HUES6 (cell line): ENCODE results near the gene SULT1C3.

Experiments
- H3K27ac ChIP-seq: 2 replicates; pipeline ENCODE4 v1.7.0; 2013; ENCODE audit warnings: low read depth, mild to moderate bottlenecking, low read length, inconsistent platforms
- H3K27me3 ChIP-seq: 2 replicates; pipeline ENCODE4 v1.6.1; 2013; ENCODE audit warnings: low read length; ENCODE audit not compliant: control insufficient read depth, insufficient read depth
- H3K36me3 ChIP-seq: 2 replicates; pipeline ENCODE4 v1.6.1; 2013; ENCODE audit warnings: low read length; ENCODE audit not compliant: control insufficient read depth, insufficient read depth
- H3K4me1 ChIP-seq: 2 replicates; pipeline ENCODE4 v1.6.1; 2013; ENCODE audit warnings: low read length; ENCODE audit not compliant: control insufficient read depth, insufficient read depth
- H3K4me3 ChIP-seq: 2 replicates; pipeline ENCODE4 v1.5.1; 2013; ENCODE audit warnings: low read depth, low read length
- H3K9ac ChIP-seq: one replicate; pipeline ENCODE4 v1.6.1; 2013; ENCODE audit warnings: mild to moderate bottlenecking, low read length
- H3K9me3 ChIP-seq: 2 replicates; pipeline ENCODE4 v1.6.1; 2013; ENCODE audit warnings: low read depth, low read length; ENCODE audit not compliant: control insufficient read depth, insufficient read depth

SULT1C3 gene

GRCh38 chr2:108243566-108243965, 3.8 kb downstream of the SULT1C3 start:
- Histone ChIP-seq H3K4me1 (no peaks in the 10 kb centered on the region), H3K9ac (no peak overlapping the region), H3K36me3 (no peaks in the 10 kb centered on the region), H3K27me3 (no peaks in the 10 kb centered on the region), H3K27ac (no peak overlapping the region), H3K9me3 (peaks cover 31% of the 10 kb centered on the region), H3K4me3 (no peak overlapping the region)

- Histone ChIP-seq H3K9me3 (peaks cover 28% of the 10 kb centered on the region), H3K4me1 (no peaks in the 10 kb centered on the region), H3K4me3 (no peak overlapping the region), H3K27me3 (no peaks in the 10 kb centered on the region), H3K36me3 (no peaks in the 10 kb centered on the region), H3K27ac (no peak overlapping the region), H3K9ac (no peak overlapping the region)
These were observed 5.1 kb downstream of the SULT1C3 start for GRCh38 chr2:108244667-108245414.

GRCh38 chr2:108253106-108253505, 13.3 kb downstream of the SULT1C3 start:
- no peak overlapping the region for H3K9ac ChIP-seq
- H3K4me1 ChIP-seq = no peaks in the 10 kb centered on the region
- H3K27me3 ChIP-seq = no peaks in the 10 kb centered on the region
- H3K9me3 ChIP-seq = no peaks in the 10 kb centered on the region
- H3K4me3 ChIP-seq = no peak overlapping the region
- no peaks in the 10 kb centered on the region for H3K36me3 ChIP-seq
- no peak overlapping the region for H3K27ac ChIP-seq

DNA sequence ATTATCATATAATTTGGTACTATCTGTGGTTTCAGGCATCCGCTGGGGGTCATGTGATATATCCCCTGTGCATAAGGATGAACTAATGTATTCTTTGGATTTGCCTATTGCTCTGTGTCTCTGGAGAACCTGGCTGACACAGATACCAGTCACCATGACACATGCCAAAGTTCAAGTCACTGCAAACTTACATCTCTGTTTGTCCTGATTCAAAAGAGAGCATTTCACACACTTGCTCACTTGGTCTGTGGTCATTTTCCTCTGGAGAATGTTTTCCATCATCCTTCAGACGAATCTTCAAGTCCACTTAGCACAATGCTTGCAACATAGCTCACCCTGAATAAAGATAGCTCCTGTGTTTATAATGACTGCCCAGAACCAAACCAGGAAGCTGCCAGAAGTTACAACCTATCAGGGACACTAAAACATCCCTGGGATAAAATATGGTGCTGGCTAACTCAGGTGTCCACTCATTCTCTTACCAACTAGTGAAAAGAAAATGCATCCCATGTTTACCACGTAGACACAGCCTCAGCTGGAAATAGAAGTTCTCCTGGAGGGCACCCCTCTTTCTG, 18.1 kb downstream of the SULT1C3 start:
- no peak overlapping the region for H3K27ac ChIP-seq
- no peaks in the 10 kb centered on the region for H3K4me1 ChIP-seq
- H3K9me3 ChIP-seq = peaks cover 4% of the 10 kb centered on the region; the same call in 1 of the 2 replicates
- no peak overlapping the region for H3K4me3 ChIP-seq
- no peak overlapping the region for H3K9ac ChIP-seq
- no peaks in the 10 kb centered on the region for H3K27me3 ChIP-seq
- no peaks in the 10 kb centered on the region for H3K36me3 ChIP-seq

GRCh38 chr2:108260773-108261172, 21.0 kb downstream of the SULT1C3 start:
- H3K4me3 ChIP-seq = no peak overlapping the region
- no peaks in the 10 kb centered on the region for H3K4me1 ChIP-seq
- H3K27ac ChIP-seq = no peak overlapping the region
- H3K27me3 ChIP-seq = no peaks in the 10 kb centered on the region
- H3K9ac ChIP-seq = no peak overlapping the region
- H3K36me3 ChIP-seq = no peaks in the 10 kb centered on the region
- H3K9me3 ChIP-seq = peaks cover 4% of the 10 kb centered on the region; the same call in 1 of the 2 replicates

- no peaks in the 10 kb centered on the region for H3K4me1 ChIP-seq
- no peaks in the 10 kb centered on the region for H3K36me3 ChIP-seq
- H3K9me3 ChIP-seq = peaks cover 4% of the 10 kb centered on the region; the same call in 1 of the 2 replicates
- H3K9ac ChIP-seq = no peak overlapping the region
- no peak overlapping the region for H3K27ac ChIP-seq
- H3K27me3 ChIP-seq = no peaks in the 10 kb centered on the region
- H3K4me3 ChIP-seq = no peak overlapping the region
These were observed 22.3 kb downstream of the SULT1C3 start for GRCh38 chr2:108262036-108262435.

DNA sequence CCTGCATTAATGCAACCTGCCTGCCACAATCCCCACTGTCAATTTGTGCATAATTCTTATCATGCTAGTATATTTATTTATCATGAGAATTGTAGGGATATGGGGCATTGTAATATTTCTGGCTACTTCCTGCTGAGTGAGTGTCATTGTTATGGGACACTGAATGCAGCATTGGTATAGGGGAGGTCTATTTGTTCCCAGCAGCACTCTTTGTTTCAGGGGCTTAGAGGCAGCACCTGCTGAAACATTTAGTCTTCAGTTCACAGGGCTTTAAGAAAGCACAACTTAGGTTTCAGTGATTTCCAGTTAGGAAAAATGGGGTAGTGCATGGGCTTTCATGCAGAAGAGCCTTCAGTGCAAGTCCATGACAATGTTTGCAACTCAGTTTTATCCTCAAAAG, 23.6 kb downstream of the SULT1C3 start:
- no peaks in the 10 kb centered on the region for H3K27me3 ChIP-seq
- no peaks in the 10 kb centered on the region for H3K4me1 ChIP-seq
- no peak overlapping the region for H3K4me3 ChIP-seq
- no peaks in the 10 kb centered on the region for H3K36me3 ChIP-seq
- H3K9ac ChIP-seq = no peak overlapping the region
- no peak overlapping the region for H3K27ac ChIP-seq
- peaks cover 4% of the 10 kb centered on the region; the same call in 1 of the 2 replicates for H3K9me3 ChIP-seq

- H3K36me3 ChIP-seq = no peaks in the 10 kb centered on the region
- H3K9me3 ChIP-seq = peaks cover 4% of the 10 kb centered on the region; the same call in 1 of the 2 replicates
- H3K4me3 ChIP-seq = no peak overlapping the region
- no peaks in the 10 kb centered on the region for H3K27me3 ChIP-seq
- no peak overlapping the region for H3K9ac ChIP-seq
- no peaks in the 10 kb centered on the region for H3K4me1 ChIP-seq
- H3K27ac ChIP-seq = no peak overlapping the region
These were observed 26.4 kb downstream of the SULT1C3 start for GRCh38 chr2:108266218-108266617.

- Histone ChIP-seq H3K9ac (no peak overlapping the region), H3K9me3 (peaks cover 4% of the 10 kb centered on the region; the same call in 1 of the 2 replicates), H3K27ac (no peak overlapping the region), H3K4me3 (no peak overlapping the region), H3K4me1 (no peaks in the 10 kb centered on the region), H3K27me3 (no peaks in the 10 kb centered on the region), H3K36me3 (no peaks in the 10 kb centered on the region)
These were observed 27.3 kb downstream of the SULT1C3 start for GRCh38 chr2:108267101-108267500.

DNA sequence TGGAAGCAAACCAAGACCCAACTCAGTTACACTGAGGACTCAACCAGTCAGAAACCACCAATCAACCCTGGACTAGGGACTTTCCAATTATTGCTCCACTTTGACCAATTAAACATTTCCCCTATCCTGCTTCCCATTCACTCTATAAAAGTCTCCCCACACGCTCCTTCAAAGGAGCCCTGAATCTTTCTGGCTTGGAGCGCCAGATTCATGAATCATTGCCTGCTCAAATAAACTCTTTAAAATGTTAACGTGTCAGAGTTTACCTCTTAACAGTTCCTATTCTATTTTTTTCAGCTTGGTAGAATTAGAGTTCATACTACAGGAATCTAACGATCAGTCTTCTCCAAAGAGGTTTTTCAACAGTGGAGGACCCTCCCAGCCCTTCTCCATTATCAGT, 28.2 kb downstream of the SULT1C3 start:
- no peak overlapping the region for H3K4me3 ChIP-seq

GRCh38 chr2:108270346-108270745, 30.6 kb downstream of the SULT1C3 start:
- H3K9me3 ChIP-seq = no peaks in the 10 kb centered on the region

More for the DNA sequence above, 28.2 kb downstream of the SULT1C3 start:
- Histone ChIP-seq H3K27me3 (no peaks in the 10 kb centered on the region), H3K4me1 (no peaks in the 10 kb centered on the region), H3K36me3 (no peaks in the 10 kb centered on the region), H3K9me3 (no peaks in the 10 kb centered on the region), H3K27ac (no peak overlapping the region), H3K9ac (no peak overlapping the region)

More at GRCh38 chr2:108270346-108270745, 30.6 kb downstream of the SULT1C3 start:
- H3K9ac ChIP-seq = no peak overlapping the region
- H3K4me1 ChIP-seq = no peaks in the 10 kb centered on the region
- no peaks in the 10 kb centered on the region for H3K36me3 ChIP-seq
- no peaks in the 10 kb centered on the region for H3K27me3 ChIP-seq
- H3K4me3 ChIP-seq = no peak overlapping the region
- no peak overlapping the region for H3K27ac ChIP-seq
